AG08396 (cell line): ENCODE results near the gene STRA6.

Source experiments
- DNase-seq: peaks from one replicate; pipeline ENCODE4 v3.0.0; 2012; ENCODE audit warnings: low spot score, mixed read lengths

The STRA6 gene

GRCh38 chr15:74207652-74208440 is 5.3 kb upstream of the STRA6 start:
- DNase-seq = no peak

DNA sequence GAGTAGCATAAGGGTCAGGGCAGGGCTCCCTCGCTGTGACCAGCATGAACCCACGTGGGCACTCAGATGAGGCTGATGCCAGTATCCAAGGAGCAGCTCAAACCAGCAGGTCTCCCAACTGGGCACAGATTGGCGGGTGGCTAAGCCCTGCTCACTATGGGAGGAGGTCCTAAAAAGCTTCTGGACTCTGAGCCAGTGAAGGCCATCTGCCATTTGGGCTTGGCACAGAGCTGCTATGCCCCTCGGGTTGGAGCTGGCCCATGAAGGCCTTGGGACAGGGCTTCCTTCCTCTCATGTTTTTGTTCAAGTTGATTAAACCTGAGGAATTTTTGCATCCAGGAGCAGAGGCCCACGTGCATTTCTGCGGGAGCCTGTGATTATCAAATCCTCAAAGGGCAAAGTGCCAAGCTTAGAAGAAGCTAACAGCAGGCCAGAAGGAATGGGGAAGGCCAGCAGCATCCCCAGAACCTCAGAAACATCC is 4.3 kb upstream of the STRA6 start:
- no peak for DNase-seq

GRCh38 chr15:74205582-74205947 is 3.0 kb upstream of the STRA6 start:
- DNase-seq = no peak

- DNase-seq = peak; percentile 37
These were observed 1.4 kb upstream of the STRA6 start for GRCh38 chr15:74203914-74204431.

- no peak for DNase-seq
These were observed 722 bp downstream of the STRA6 start for GRCh38 chr15:74201710-74202420.

GRCh38 chr15:74200871-74201419 is 1.6 kb downstream of the STRA6 start:
- peak; percentile 36 for DNase-seq

DNA sequence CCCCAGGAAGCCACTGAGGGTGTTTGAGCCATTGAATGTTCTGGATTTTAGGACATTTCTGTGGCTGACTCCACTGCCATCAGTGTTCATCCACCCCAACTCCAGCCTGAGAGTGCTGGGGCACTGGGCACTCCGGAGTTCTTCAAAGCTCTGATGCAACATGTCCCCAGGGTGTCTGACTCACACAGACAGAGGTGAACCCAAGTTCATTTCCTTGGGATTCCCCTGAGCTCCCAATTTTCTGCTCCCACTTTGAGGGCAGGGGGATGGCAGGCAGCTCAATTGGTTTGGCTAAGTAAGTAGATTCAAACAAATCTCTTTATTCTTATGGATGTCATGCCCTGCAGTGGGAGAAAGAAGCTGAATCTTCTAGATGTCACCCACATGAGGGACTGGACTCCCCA is 2.2 kb downstream of the STRA6 start:
- peak; percentile 61 for DNase-seq

GRCh38 chr15:74199297-74199652 is 3.3 kb downstream of the STRA6 start:
- DNase-seq = no peak

DNA sequence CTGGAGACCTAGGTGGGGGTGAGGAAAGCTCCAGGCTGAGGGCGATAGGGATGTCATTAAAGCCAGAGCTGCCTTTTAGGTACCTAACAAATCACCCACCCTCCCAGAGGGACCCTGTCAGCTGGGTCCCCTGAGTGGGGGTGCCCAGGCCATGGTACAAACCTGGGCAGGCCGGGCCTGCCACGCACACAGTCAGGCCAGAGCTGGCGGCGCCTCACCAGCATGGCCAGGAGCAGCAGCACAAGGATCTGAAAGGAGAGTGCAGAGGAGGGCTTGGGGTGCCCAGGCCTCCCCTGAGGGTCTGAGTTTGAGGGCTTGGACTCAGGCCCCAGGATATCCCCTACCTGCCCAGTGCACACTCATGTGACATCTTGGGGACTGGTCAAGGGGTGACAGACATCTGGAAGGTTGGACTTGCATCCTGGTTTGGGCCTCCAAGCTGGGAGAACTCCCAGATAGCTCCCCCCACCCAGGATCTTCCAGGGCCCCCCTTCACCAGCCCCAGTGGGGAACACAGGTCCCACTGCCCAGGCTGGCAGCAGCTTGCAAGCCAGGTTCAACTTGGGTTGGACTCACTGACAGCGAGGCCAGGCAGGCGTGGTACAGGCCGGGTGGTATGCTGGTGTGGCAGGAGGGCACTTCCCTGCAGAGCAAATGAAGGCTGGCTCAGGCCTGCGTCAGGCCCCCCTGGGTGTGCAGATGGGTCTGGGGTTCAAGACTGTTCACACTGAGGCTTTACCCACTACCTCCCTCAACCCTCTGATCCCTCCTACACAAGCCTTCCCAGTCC is 5.2 kb downstream of the STRA6 start:
- no peak for DNase-seq

DNA sequence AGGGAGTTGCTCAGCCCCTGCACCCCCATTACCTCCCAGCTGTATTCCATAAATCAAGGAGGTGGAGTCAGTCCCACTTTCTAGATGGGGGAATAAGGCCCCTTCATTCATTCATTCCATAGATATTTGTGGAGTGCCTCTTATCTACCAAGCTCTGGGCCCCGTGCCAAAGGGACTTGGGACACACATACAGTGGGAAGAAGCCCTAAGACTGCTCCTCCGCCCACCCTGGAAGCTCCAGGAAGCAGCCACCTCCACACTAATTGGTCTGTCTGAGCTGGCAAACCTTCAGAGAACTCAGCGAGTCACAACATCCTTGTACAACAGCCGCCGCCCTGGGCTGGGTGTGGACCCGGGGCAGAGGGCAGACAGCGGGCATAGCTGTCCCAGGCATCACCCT is 6.4 kb downstream of the STRA6 start:
- peak; percentile 72 for DNase-seq

DNA sequence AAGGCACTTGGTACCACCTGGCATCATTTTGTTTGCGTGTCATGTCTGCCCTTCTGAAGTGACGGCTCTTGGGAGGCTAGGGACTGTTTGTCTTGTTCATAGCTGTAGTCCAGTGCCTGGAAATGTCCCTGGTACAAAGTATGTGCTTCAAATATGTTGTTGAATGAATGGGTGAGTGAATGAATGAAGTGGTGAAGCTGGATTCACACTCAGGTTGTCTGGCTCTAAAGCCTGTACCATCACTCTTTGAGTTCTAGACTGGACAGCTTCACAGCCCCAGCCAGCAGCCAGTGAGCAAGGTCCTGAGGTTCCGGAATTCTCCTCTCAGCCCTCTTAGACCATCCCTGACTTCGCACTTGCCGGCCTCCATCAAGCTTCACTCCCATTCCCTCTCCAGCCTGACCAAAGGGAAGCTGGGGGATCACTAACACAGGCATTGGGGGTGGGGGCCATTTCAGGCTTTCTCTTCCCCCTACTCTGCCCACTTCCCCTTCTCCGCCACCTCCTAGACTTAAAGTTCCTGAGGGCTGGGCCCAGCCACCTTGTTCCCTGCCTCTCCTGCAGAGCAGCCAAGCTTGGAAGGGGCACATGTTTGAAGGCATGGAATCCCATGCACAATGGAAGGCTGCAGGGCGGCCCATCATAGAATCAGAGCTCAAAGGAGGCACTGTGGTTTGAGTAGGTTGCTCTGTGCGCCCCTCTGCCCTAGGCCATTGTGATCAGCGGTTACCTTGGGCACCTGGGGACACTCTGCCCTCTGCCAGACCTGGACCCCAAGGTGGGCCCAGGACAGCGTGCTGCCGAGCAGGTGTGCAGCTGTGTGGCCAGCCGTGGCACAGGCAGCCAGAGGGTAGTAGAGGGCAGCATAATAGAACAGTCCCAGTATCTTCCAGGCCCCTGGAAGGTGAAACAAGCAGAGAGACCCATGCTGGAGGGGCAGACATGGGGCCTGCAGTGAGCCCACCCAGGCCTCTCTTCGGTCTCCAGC is 7.7 kb downstream of the STRA6 start:
- DNase-seq = no peak

DNA sequence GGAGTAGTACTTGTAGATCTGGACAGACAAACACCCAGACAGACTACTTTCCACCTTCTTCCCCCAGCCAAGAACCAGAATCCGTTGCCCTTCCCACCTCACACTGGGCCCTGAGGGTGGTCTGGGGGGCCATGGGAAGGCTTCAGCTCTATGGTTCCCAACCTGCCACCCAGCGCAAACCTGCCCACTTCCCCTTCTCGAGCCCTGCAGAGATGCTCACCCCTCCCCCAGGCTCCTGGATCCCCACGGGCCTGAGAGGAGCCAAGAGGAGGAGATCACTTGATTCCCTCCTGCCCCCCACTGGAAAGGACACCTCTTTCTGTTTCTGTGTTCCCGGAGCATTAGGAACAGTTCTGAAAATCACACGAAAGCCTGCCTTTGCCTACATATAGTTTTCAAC is 8.7 kb downstream of the STRA6 start:
- no peak for DNase-seq

DNA sequence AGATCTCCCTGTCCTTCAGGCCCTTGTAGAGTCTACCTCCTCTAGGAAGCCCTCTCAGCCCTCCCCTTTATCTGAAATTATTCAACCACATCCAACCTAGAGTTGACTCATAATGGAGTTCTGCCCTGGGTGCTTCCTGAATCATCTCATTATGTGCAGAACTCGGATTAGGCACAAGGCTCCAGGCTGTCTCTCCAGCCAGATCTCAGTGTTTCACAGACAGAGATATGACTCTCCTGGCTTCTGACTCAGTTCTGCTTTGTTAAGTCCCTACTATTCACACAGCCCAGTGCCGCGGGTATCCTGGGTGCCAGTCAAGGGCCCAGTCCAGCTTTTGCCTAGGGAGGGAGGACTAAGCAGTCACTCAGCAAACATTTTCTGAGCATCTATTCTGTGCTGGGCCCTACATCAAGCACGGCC is 9.3 kb downstream of the STRA6 start:
- DNase-seq = peak; percentile 66

DNA sequence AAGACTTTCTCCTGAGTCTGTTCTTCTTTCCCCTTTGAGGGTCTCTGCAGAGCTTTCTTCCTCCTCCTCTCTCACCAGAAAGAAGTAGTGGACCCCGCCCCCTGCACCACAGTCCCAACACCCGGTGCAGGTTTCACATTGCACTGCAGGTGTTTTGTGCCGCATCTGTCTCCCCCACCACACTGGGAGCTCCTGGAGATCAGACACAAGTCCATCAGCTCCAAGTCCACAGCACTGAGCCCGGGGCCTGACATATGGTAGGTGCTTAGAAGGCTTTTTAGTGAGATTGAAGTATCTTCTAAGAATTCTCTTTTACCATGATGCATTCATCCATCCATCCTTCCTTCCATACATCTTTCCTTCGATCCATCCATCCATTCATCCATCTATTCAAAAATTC is 9.8 kb downstream of the STRA6 start:
- DNase-seq = no peak

- DNase-seq = no peak
These were observed 10.8 kb downstream of the STRA6 start for GRCh38 chr15:74191798-74192197.

DNA sequence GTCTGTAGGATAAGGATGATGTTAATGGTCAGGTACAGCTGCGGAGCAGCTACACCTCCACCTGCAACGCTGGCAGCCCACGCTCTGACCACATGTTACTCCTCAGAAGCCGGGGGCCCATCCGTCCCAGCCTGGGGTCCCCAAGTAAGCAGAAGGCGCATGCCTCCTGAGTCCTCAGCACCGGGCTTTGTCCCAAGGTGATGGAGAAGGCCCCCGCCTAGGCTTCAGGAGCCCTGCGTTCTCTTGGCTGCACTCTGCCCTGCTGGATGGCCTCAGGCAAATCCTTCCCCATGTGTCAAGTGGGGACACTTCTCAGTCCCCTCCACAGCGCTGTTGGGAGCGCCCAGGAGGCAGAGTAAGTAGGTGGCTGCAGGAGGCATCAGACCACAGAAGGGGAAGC is 14.4 kb downstream of the STRA6 start:
- DNase-seq = no peak

- no peak for DNase-seq
These were observed 16.8 kb downstream of the STRA6 start for GRCh38 chr15:74185710-74186348.

DNA sequence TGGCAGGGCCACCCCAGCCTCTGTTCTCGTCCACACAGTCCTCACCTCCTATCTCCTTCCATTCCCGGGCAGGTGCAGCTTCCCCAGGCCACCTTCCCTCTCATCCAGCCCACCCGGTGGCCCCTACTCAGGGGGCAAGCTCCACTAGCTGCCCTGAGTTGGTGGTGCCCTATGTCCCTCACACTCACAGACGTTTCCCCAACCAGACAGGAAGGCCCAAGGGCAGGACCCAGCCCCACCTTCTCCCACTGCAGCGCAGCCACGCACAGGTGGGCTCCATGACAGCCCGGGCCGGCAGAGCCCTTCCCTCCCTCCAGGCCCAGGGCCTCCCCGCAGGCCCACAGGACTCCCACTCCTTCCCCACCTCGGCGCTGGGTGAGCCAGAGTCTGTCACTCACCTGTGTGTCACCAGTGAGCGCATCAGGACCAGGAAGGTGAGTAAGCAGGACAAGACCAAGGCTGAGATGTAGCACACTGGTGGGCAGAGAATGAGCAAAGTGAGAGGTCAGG is 17.9 kb downstream of the STRA6 start:
- no peak for DNase-seq

- no peak for DNase-seq
These were observed 20.5 kb downstream of the STRA6 start for GRCh38 chr15:74182131-74182530.

DNA sequence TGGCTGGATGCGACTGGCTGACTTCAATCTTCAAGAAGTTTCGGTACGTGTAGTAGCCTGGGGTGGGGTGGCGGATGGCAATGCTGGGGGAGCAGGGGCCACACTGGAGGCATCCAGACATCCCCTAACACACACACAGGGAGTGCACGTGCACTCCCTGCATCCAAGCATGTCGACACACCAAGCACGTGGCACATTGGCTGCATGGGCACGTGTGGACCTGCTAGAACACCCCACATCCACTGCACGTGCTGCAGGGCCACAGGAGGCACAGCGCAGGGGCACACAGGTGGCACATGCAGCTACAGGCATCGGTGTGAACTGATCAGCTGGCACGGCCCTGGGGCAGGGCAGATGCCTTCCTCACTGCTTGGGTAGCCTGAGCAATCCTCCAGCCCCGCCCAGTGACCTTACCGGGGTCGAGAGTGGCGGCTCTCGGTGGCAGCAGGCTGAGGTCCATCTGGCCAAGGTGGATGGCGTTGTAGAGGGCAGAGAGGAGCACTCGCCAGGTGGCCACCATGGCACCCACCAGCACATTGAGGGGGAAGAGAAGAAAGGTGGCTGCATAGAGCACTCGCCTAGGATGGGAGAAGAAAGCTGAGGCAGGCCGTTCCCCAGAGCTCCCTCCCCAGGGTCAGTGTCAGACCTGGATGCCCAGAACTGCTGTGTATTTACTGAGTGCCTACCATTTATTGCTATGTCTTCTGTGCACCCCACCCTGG is 21.5 kb downstream of the STRA6 start:
- no peak for DNase-seq
